Adrenal gland (tissue), 5 donors: ENCODE measurements around the gene PRSS12.

Experiments used
- CTCF ChIP-seq, 6 experiments: fragments of 450-650 bp in 4 of 6; fragments of 200-600 bp in 2 of 6; sonication (generic) in 1 of 6; IDR thresholded peaks; 1 replicate in 5 of 6; 2 replicates in 1 of 6; pipeline versions ENCODE4 v1.5.1 to v1.8.0; 2016 to 2021; ENCODE audit warnings: antibody characterized with exemption in 6 of 6, mild to moderate bottlenecking in 2 of 6, moderate library complexity in 1 of 6
- POLR2A ChIP-seq, 2 donors: fragments of 450-650 bp; IDR thresholded peaks; one replicate each; pipeline ENCODE4 v1.6.1; 2017; ENCODE audit warnings: antibody characterized with exemption in 2 of 2, mild to moderate bottlenecking in 2 of 2, moderate library complexity in 1 of 2
- donor health status: DM: no; HTN: no; CAD: no.

DNA sequence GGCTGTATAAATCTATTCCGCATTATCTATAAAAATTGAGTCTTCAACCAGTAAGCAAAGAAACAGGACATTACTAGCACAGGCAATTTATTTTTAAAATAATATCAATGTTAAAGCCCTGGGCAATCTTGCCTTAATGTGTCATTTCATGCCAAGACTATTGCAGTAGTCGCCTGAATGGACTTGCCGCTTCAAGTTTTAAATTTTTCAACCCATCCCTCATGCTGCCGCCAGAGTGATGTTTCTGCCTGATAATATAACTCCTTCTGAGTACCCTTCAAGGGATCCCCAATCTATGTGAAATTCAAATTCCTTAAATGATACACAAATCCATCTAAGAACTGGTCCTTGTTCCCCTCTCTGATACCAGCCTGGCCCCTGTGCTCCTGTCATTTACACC is 66.9 kb downstream of the PRSS12 start:
- no peak for TF ChIP-seq CTCF (IDR thresholded peaks at IDR 0.05)
- no peak for TF ChIP-seq POLR2A (IDR thresholded peaks at IDR 0.05)
